Erythroblast (primary cell): Measurements from ENCODE around the gene C1orf210.

Experiments used
- GATA1 ChIP-seq: IDR thresholded peaks from 2 replicates; pipeline ENCODE4 v1.6.1; 2011; ENCODE audit warnings: low read depth, mild to moderate bottlenecking, control low read depth, low read length, moderate library complexity
- POLR2A ChIP-seq: IDR thresholded peaks from 2 replicates; pipeline ENCODE4 v1.6.1; 2011; ENCODE audit warnings: mild to moderate bottlenecking, low read length

- TF ChIP-seq POLR2A (no peak), GATA1 (no peak)
These were observed 35.0 kb downstream of the C1orf210 start for GRCh38 chr1:43250351-43250761.
